Stomach (tissue), 9 donors: ENCODE measurements around the gene OCLN. TPM values are rescaled to one million over a fixed set of nuclear protein-coding genes. Genes with fewer than 3 reads are reported as not detected.

Experiments
- DNase-seq, 2 donors: peaks; one replicate each; pipeline versions ENCODE4 v3.0.0 to v3.0.0-alpha.2; 2013 to 2019
- H3K27ac ChIP-seq, 5 donors: fragments of 200-600 bp in 4 of 5; sonication (generic) in 4 of 5; one replicate each; pipeline ENCODE4 v1.5.1; 2013 to 2019; ENCODE audit warnings: mild to moderate bottlenecking in 1 of 5, moderate library complexity in 1 of 5
- H3K27me3 ChIP-seq, 3 donors: fragments of 200-600 bp; sonication (generic); one replicate each; pipeline ENCODE4 v1.5.1; 2017 to 2019; ENCODE audit warnings: mixed run types in 1 of 3
- H3K36me3 ChIP-seq, 4 donors: fragments of 200-600 bp; sonication (generic); 1 replicate in 3 of 4; 2 replicates in 1 of 4; pipeline ENCODE4 v1.5.1; 2016 to 2019
- H3K4me1 ChIP-seq, 4 donors: fragments of 200-600 bp; sonication (generic); one replicate each; pipeline ENCODE4 v1.5.1; 2016 to 2019
- H3K4me3 ChIP-seq, 4 donors: fragments of 200-600 bp; sonication (generic) in 3 of 4; one replicate each; pipeline ENCODE4 v1.5.1; 2016 to 2019; ENCODE audit warnings: mild to moderate bottlenecking in 1 of 4
- H3K9me3 ChIP-seq, 4 donors: fragments of 200-600 bp; sonication (generic); one replicate each; pipeline ENCODE4 v1.5.1; 2016 to 2019
- EP300 ChIP-seq: sonication (generic); formaldehyde crosslinking; IDR thresholded peaks from one replicate; pipeline ENCODE4 v1.6.1; 2017; ENCODE audit warnings: antibody characterized with exemption
- POLR2A ChIP-seq, 4 donors: fragments of 450-650 bp; IDR thresholded peaks; one replicate each; pipeline ENCODE4 v1.6.1; 2016; ENCODE audit warnings: antibody characterized with exemption in 4 of 4, control low read depth in 2 of 4, mild to moderate bottlenecking in 1 of 4, moderate library complexity in 1 of 4
- POLR2AphosphoS5 ChIP-seq, 3 donors: sonication (generic); formaldehyde crosslinking; IDR thresholded peaks; one replicate each; pipeline ENCODE4 v1.6.1; 2016; ENCODE audit warnings: antibody characterized with exemption in 3 of 3
- WGBS, 5 donors: extraction: QIAGEN DNeasy Blood & Tissue Kit in 3 of 5; methylation state at CpG; one replicate each; pipeline versions ENCODE4 v1.1.5 to v1.1.7; 2013 to 2018; 5-methylcytosine and 5-hydroxymethylcytosine counted together
- intact Hi-C: fragments of 100-400 bp; cut with DNase I; formaldehyde crosslinking; loops from one replicate; pipeline ENCODE4 v1.15.1; 2023; ENCODE audit warnings: low total_unique reads
- polyA plus RNA-seq, 3 donors: library from polyadenylated mRNA; stranded (reverse); fragments of 200-250 nt; gene quantifications; one replicate each; pipeline ENCODE4 v1.2.3, GENCODE V29; 2013
- total RNA-seq, 5 donors: library from RNA; depleted of rRNA; stranded (reverse); fragments of >200 nt; gene quantifications; one replicate each; pipeline versions ENCODE4 v1.1.0 to v1.2.3, GENCODE V29; 2014 to 2016
- TF ChIP-seq, protein P1 (sequence below), 7 experiments: fragments of 450-650 bp in 4 of 7; fragments of 200-600 bp in 3 of 7; sonication (generic) in 3 of 7; IDR thresholded peaks; one replicate each; pipeline ENCODE4 v1.5.1; 2016 to 2019; ENCODE audit warnings: antibody characterized with exemption in 7 of 7, control low read depth in 2 of 7, mild to moderate bottlenecking in 1 of 7
- donor health status: healthy with polysubstance abuse.
- donor health status: Bipolar disorder and iron deficiency.
- donor health status: healthy.

OCLN gene
- total and polyA plus RNA-seq, 8 donors: 4.4 to 81.9 (median 25.0) TPM

GRCh38 chr5:69519285-69519684, 26.7 kb downstream of the OCLN start:
- no peak for DNase-seq

DNA sequence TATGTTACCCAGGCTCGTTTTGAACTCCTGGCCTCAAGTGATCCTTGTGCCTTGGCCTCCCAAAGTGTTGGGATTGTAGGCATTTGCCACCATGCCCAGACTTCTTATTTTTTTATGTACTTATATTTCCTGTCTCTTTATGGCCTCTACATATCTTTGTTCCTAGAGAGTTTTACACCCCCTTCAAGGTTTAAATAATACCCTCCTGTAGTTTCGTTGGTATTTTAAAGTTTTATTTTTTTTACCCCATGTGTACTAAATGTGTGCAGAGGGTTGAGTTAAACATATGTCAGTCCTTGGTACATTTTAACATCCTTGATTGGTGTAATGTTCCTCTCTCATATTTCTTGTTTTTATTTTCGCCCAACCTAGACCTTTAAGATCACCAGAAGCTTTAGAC, 29.4 kb downstream of the OCLN start:
- WGBS, 5 donors: 63 to 80% (median 67%) methylated on average over 3 of the region's 3 CpGs
- DNase-seq: no peak
- Histone ChIP-seq H3K27ac (peak overlapping the region in 2 of 5 donors; percentile 60 to 89), H3K27me3 (no peaks in the 10 kb centered on the region), H3K4me1 (peaks cover 23 to 52% (median 39%) of the 10 kb centered on the region in 4 donors), H3K4me3 (no peak overlapping the region), H3K36me3 (peaks cover 0 to 5% (median 2%) of the 10 kb centered on the region in 4 donors), H3K9me3 (no peaks in the 10 kb centered on the region)
- intact Hi-C loops: no loop called here
- no peak for TF ChIP-seq EP300
- TF ChIP-seq POLR2A (IDR thresholded peaks at IDR 0.05): no peak
- no peak for TF ChIP-seq POLR2AphosphoS5 (IDR thresholded peaks at IDR 0.05)

More at GRCh38 chr5:69519285-69519684, 26.7 kb downstream of the OCLN start:
- Histone ChIP-seq H3K27me3 (no peaks in the 10 kb centered on the region), H3K9me3 (no peaks in the 10 kb centered on the region), H3K4me3 (no peak overlapping the region), H3K4me1 (peaks cover 28 to 59% (median 46%) of the 10 kb centered on the region in 4 donors), H3K36me3 (no peaks in the 10 kb centered on the region), H3K27ac (peak overlapping the region; percentile 61 to 89 (median 84))
- WGBS, 5 donors: 24 to 41% (median 29%) methylated on average over 2 of the region's 2 CpGs
- intact Hi-C loops: no loop called here
- TF ChIP-seq, protein P1, sequence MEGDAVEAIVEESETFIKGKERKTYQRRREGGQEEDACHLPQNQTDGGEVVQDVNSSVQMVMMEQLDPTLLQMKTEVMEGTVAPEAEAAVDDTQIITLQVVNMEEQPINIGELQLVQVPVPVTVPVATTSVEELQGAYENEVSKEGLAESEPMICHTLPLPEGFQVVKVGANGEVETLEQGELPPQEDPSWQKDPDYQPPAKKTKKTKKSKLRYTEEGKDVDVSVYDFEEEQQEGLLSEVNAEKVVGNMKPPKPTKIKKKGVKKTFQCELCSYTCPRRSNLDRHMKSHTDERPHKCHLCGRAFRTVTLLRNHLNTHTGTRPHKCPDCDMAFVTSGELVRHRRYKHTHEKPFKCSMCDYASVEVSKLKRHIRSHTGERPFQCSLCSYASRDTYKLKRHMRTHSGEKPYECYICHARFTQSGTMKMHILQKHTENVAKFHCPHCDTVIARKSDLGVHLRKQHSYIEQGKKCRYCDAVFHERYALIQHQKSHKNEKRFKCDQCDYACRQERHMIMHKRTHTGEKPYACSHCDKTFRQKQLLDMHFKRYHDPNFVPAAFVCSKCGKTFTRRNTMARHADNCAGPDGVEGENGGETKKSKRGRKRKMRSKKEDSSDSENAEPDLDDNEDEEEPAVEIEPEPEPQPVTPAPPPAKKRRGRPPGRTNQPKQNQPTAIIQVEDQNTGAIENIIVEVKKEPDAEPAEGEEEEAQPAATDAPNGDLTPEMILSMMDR (IDR thresholded peaks at IDR 0.05): no peak
- TF ChIP-seq POLR2A (IDR thresholded peaks at IDR 0.05) (no peak), EP300 (no peak), POLR2AphosphoS5 (IDR thresholded peaks at IDR 0.05) (no peak)

DNA sequence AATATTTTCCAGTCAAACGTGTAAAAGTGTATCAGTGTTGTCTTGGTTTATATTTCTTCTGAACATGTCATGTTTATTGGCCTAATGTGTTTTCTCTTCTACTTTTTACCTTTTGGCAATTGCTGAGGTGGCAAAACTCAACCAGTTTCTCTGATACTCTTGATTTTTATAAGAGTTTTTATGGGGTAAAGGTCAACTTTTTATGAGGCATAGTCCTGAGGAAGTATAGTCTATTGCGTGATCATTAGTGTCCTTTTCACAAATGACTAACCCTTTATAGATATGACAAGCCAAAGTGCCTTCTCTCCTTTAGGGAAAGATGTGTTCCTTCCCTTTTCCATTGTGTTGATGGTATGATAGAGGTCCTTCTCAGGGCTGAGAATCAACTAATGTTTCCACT, 32.9 kb downstream of the OCLN start:
- TF ChIP-seq, protein P1 (IDR thresholded peaks at IDR 0.05): no peak
- TF ChIP-seq POLR2A (IDR thresholded peaks at IDR 0.05) (no peak), EP300 (no peak), POLR2AphosphoS5 (IDR thresholded peaks at IDR 0.05) (no peak)
- DNase-seq: no peak
- intact Hi-C loops: no loop called here
- Histone ChIP-seq H3K36me3 (peaks cover 0 to 5% (median 2%) of the 10 kb centered on the region in 4 donors), H3K9me3 (no peaks in the 10 kb centered on the region), H3K4me1 (peaks cover 19 to 46% (median 29%) of the 10 kb centered on the region in 4 donors), H3K27ac (no peak overlapping the region), H3K4me3 (no peak overlapping the region), H3K27me3 (no peaks in the 10 kb centered on the region)
- 69 to 80% (median 74%) methylated on average over 2 of the region's 2 CpGs for WGBS, 5 donors

GRCh38 chr5:69526660-69527059, 34.1 kb downstream of the OCLN start:
- WGBS, 5 donors: 90 to 93% (median 91%) methylated on average over 9 of the region's 9 CpGs
- intact Hi-C loops: no loop called here
- no peaks in the 10 kb centered on the region for H3K9me3 ChIP-seq
- peaks cover 0 to 5% (median 2%) of the 10 kb centered on the region in 4 donors for H3K36me3 ChIP-seq
- H3K4me3 ChIP-seq: no peak overlapping the region
- DNase-seq: no peak
- TF ChIP-seq, protein P1 (IDR thresholded peaks at IDR 0.05): no peak
- TF ChIP-seq POLR2AphosphoS5 (IDR thresholded peaks at IDR 0.05): no peak
- TF ChIP-seq POLR2A (IDR thresholded peaks at IDR 0.05): no peak
- no peak for TF ChIP-seq EP300
- peak overlapping the region in 3 of 5 donors; percentile 10 to 60 (median 30) for H3K27ac ChIP-seq
- no peaks in the 10 kb centered on the region for H3K27me3 ChIP-seq
- H3K4me1 ChIP-seq: peaks cover 17 to 46% (median 30%) of the 10 kb centered on the region in 4 donors

DNA sequence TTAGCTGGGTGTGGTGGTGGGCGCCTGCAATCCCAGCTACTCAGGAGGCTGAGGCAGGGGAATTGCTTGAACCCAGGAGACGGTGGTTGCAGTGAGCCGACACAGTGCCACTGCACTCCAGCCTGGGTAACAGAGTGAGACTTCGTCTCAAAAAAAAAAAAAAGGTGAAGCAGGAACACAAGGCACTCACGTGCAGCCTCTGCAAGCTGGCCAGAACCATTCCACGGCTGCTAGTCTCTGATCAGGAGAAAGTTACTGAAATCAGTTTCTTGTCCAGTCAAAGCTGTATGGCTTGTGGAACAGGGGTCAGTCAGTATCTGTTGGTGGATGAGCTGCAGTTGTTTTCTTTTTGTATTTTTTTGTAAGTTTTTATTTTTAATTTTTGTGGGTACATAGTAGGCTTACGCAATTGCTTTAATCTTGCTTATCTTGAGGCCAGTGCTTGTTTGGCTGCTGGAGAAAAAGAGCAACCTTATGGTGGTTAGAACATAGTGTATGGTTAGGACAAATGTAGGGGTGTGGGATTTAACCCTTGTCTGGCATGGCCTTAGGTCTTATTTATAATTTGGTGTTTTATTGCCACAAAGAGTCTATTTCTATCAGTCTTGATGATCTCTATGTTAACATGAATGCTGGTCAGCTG, 34.7 kb downstream of the OCLN start:
- peak overlapping the region in 4 of 5 donors; percentile 10 to 65 (median 37) for H3K27ac ChIP-seq
- H3K27me3 ChIP-seq: no peaks in the 10 kb centered on the region
- peak in 1 of 2 donors; percentile 36 for DNase-seq
- peaks cover 0 to 5% (median 2%) of the 10 kb centered on the region in 4 donors for H3K36me3 ChIP-seq
- peaks cover 22 to 47% (median 29%) of the 10 kb centered on the region in 4 donors for H3K4me1 ChIP-seq
- no peaks in the 10 kb centered on the region for H3K9me3 ChIP-seq
- no peak overlapping the region for H3K4me3 ChIP-seq
- intact Hi-C loops: no loop called here
- no peak for TF ChIP-seq POLR2AphosphoS5 (IDR thresholded peaks at IDR 0.05)
- TF ChIP-seq, protein P1 (IDR thresholded peaks at IDR 0.05): no peak
- TF ChIP-seq POLR2A (IDR thresholded peaks at IDR 0.05): no peak
- TF ChIP-seq EP300: no peak
- 53 to 77% (median 61%) methylated on average over 7 of the region's 7 CpGs for WGBS, 5 donors
